HG03135 (cell line): Measurements from ENCODE around the gene TMEM151A.
A peak's percentile ranks its signal among the peaks of the same experiment; 100 is the strongest.
"Not testable (repeated sequence)": the region's sequence is repeated elsewhere in the genome, so short reads cannot be mapped to it uniquely, and the experiment has no call there.

Experiments
- ATAC-seq: cut with Tn5 transposase; IDR thresholded peaks from one replicate; pipeline ENCODE4 v1.9.1; 2021; ENCODE audit warnings: mild to moderate bottlenecking, moderate library complexity; ENCODE audit not compliant: unreplicated experiment

The TMEM151A gene

DNA sequence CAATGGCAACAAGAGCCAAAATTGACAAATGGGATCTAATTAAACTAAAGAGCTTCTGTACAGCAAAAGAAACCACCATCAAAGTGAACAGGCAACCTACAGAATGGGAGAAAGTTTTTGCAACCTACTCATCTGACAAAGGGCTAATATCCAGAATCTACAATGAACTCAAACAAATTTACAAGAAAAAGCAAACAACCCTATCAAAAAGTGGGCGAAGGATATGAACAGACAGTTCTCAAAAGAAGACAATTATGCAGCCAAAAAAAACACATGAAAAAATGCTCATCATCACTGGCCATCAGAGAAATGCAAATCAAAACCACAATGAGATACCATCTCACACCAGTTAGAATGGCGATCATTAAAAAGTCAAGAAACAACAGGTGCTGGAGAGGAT, 28.6 kb downstream of the TMEM151A start:
- ATAC-seq = not testable (repeated sequence)

DNA sequence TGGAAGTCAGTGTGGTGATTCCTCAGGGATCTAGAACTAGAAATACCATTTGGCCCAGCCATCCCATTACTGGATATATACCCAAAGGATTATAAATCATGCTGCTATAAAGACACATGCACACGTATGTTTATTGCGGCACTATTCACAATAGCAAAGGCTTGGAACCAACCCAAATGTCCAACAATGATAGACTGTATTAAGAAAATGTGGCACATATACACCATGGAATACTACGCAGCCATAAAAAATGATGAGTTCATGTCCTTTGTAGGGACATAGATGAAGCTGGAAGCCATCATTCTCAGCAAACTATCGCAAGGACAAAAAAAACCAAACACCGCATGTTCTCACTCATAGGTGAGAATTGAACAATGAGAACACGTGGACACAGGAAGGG, 29.1 kb downstream of the TMEM151A start:
- ATAC-seq = not testable (repeated sequence)

DNA sequence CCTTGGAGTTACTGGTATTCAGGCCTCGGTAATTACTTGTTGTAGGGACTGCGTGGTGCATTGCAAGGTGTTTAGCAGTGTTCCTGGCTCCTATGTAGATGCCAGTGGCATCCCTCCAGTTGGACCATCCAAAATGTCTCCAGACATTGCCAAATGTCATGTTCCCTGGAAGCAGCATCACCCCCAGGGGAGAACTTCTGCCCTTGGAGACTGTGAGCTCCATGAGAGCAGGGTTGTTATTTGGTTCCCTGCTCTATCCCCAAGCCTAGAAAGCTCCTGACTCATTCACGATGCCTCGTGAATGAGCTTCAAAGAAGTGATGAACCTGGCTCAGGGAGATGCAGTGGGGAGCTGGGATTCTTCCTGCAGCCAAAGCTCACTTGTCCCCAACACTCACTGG, 29.9 kb downstream of the TMEM151A start:
- ATAC-seq = no peak

DNA sequence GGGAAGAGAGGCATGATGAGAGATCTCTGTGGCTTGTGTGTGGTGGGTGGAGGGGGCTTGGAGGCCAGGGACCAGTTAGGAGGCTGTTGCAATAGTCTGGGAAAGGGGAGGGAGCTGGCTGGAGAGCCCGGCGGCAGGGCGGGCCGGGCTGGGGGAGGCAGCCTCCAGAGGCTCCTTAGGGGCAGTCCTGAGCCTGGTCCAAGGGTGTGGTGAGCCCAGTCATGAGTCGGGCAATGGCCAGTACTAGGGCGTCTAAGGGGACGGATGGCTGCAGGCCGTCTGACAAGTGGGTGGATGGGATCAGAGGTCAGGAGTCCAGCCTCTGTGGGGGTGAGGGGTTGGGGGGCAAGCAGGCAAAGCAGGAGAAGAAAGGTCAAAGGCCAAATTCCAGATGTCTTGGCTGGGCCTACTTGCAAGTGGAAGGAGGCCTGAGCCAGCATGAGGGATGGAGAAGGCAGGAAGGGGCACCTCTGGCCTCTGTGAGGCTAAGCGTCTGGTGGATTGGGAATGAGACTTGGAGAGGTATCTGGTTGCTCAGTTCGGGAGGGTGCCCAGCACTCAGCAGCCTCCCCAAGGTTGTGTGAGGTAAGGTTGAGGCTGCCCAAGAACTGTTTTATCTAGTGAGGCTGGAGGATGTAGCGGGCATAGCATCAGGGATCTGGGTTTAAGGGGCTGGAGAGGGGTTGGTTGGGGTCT, 31.2 kb downstream of the TMEM151A start:
- no peak for ATAC-seq

DNA sequence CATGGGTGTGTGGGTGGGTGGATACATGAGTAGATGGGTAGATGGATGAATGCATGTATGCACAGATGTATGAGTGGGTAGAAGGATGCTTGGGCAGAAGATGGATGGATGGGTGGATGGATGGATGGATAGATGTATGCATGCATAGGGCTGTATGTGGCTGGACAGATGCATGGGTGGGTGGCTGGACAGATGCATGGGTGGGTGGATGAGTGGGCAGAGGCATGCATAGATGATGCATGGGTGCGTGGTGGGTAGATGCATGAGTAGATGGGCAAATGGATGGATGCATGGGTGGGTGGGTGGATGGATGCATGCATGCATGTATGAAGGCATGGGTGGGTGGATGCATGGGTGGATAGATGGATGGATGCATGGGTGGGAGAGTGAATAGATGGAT, 32.0 kb downstream of the TMEM151A start:
- no peak for ATAC-seq

DNA sequence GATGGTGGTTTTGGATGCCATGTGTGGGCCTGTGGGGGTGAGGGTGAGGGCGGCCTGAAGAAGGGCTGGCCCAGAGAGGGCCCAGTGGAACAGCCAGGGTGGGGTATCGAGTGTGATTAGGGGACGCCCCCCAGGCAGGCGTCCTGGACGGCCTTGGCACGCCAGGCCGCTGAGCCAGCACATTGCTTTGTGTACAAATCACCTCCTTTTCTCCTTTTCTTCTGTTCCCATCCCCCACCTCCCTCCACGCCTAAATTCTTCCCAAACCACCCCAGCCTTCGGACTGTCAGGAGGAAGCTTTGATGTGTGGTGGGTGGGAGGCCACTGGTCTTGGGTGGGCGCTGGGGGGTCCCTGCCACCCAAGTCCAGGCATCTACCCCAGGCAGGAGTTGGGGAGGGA, 33.0 kb downstream of the TMEM151A start:
- ATAC-seq = no peak

DNA sequence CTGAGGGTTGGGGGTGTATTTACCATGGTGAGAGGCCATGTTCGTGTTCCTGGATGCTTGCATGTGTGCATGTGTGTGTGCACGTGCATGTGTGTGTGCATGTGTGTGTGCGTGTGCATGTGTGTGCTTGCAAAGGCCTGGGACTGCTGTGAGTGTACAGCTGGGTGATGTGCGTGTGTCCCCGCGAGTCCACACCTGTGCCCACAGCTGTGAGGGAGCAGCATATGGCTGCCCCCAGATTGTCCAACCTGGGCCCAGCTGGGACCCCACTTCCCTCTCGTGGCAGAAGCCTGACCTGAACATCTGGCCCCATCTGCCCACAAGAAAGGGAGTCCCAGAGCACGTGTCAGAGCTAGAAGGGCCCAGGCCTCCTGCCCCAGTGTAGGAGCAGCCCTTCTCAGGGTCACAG, 33.6 kb downstream of the TMEM151A start:
- no peak for ATAC-seq

DNA sequence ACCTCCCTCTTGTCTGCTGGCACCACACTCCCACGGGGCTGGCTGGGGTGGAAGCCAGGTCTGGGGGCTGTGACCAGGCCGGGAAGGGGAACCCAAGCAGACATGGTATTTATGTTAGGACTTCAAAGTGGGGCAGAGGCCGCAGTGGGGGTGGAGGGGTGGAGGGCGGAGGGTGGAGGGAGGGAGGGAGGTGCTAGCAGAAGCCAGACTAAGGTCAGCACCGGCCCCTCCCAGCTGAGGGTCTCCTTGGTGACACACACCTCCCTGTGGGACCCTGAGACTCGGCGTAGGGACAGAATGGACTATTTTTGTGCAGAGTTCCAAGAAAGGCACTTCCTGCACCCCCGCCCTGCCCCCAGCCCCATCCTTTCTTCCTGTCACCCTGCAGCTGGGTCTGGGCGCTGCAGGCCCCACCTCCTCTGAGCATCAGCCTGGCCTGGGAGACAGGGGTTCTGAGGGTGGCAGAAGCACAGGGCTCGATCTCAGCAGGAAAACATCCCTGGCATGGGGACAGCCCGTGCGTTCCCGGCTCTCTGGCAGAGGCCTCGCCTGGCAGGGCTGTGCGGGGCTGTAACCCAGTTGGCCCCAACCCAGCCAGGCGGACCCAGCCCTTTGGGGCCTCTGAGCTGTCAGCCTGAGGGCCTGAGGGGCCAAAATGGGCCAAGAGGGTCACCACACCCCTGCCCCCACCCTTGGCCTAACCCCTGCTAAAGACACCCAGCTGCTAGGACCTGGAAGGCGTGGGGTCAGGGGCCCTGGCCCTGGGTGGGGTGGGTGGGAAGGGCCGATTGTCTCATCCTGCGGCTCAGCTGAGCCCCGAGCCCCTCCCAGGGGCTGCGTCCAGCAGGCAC, 34.8 kb downstream of the TMEM151A start:
- ATAC-seq = no peak

DNA sequence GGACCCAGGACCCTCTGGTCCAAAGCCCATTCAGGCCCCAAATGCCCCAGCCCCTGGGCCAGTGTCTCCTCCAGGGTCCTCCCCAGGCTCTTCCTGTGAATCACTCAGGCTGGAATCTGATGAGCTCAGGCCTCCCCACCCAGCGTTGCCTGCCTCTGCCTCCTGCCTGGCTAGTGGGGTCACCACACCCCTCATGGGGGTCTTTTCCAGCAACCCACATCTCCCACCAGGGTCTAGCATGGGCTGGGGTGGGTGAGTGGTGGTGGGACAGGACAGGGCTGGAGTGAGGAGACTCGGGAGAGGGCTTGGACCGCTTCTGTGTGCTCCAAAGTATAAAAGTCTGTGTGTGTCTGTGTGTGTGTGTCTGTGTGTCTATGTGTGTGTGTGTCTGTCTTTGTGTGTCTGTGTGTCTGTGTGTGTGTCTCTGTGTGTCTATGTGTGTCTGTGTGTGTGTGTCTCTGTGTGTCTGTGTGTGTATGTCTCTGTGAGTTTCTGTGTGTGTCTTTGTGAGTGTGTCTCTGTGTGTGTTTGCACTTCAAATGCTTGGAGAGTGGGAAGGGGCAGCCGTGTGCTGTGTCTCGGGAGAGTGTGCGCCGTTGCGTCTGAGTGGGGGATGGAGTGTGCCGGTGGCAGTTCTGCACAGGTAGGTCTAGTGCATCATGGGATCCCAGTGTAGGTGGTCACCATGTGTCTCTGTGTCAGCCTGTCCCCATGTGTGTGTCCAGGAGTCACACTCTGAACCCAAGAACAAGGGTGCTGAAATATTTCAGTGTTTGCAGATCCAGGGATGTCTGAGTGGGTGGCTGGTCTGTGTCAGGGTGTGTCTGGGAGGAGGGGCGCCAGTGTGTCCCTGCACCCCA, 35.7 kb downstream of the TMEM151A start:
- no peak for ATAC-seq

DNA sequence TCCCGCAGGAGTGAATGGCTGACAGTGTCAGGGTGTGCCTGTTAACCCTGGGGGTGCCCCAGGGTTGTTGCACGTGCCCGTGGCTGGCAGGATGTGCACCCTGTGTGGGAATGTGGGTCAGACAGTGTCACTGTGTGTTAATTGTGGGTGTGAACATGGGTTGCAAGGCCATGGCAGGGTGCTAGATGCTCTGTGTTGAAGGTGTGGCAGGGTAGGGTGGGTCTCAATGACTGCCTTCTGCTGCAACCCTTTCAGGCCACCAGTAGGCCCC, 36.3 kb downstream of the TMEM151A start:
- ATAC-seq = no peak

DNA sequence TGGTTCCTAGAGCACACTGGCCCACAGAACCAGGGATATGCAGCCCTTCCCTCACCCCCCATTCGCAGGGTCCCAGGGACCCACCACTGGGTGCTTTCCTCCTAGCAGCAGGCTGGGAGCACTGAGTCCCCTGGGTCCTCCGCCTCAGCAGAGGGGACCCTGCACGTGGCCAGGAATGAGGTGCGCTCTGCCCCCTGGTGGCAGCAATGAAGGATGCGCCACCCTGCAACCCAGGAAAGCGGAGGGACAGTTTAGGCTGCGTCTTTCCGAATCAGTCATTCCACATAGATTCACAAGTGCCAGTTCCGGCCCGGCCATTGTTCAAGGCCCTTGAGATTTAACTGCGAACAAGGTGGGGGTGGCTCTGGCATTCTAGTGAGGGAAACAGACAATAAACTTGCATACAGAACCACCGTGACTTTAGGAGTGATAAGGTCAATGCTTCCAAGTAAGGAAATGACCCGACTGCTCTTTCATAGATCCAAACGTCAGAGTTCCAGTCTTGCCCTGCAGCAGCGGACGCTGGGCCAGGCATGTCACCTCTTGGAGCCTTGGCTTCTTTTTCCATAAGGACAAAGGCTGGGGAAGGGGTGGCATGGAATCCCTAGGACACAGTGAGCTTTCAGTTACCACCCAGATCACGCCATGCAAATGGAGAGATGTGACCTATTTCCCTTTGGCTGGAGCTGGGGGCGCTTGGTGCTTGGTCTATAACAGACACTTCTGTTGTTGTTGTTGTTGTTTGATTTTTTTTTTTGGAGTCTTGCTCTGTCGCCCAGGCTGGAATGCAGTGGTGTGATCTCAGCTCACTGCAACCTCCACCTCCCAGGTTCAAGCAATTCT, 36.8 kb downstream of the TMEM151A start:
- ATAC-seq = peak; percentile 62

DNA sequence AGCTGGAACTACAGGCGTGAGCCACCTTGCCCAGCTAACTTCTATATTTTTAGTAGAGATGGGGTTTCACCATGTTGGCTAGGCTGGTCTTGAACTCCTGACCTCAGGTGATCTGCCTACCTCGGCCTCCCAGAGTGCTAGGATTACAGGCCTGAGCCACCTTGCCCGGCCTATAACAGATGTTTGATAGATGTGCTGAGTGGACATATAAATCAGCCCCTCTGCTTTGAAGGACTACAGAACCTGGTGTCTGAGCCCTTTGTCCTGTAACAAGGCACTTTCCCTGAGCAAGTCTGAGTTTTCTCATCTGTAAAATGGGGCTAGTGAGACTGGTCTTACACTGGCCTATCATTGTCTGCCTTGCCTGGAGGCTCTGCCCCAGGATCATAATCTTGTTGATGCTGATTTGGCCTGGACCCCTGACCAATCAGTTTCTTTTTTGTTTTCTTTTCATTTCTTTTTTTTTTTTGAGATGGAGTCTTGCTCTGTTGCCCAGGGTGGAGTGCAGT, 37.5 kb downstream of the TMEM151A start:
- ATAC-seq = no peak

DNA sequence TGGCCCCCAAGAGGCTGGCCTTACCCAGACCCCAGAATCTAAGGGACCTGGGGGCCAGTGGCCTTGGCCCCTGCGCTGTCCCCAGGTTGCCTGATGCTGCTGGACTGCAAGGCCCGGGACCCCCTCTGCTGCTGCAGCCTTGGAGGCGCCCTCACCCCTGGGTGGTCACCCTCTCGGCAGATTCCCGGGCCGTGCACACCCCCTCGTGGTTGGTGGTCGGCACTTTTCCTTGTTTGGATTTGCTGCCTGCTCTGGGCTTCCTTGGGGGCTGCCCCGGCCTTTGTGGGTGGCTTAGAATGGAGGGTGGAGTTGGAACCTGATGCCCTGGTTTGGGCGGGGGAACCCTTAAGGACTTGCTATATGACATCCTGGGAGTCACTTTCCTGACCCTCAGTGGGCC, 39.2 kb downstream of the TMEM151A start:
- ATAC-seq = no peak

DNA sequence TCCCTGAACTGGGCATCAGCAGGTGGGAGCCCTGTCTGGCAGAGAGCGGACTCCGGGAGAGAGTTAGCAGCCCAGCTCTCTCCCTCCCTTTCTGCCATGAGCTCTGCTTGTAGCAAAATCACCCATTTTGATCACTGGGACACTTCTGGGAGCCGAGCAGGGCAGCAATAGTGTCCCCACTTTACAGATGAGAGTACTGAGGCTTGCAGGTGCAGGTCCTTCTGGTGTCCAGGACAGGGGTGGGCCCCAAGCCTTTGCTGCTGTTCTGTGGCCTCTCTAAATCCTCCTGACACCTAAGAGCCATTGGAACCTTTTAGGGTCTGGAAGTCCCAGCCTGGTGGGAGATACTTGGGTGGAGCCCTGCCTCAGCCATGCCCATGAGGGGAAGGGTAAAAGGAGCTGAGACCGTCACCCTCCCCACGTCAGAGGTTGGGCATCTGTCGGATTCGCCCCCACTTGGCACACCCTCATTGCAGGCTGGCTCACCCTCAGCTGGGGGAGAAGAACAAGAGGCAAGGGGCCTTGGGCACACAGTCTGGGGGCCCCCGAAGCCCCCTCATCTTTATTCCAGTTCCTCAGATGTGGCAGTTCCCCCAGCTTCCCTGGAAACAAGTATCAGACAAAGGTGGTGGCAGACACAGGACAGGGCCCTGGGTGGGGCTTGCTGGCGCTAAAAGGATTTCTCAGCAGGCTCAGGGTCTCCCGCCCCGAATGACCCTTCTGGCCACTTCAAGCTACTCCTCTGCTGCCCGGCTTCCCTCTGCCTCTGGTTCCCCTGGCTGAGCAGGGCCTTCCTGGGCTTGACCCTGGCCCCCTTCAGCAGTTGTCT, 40.1 kb downstream of the TMEM151A start:
- no peak for ATAC-seq

DNA sequence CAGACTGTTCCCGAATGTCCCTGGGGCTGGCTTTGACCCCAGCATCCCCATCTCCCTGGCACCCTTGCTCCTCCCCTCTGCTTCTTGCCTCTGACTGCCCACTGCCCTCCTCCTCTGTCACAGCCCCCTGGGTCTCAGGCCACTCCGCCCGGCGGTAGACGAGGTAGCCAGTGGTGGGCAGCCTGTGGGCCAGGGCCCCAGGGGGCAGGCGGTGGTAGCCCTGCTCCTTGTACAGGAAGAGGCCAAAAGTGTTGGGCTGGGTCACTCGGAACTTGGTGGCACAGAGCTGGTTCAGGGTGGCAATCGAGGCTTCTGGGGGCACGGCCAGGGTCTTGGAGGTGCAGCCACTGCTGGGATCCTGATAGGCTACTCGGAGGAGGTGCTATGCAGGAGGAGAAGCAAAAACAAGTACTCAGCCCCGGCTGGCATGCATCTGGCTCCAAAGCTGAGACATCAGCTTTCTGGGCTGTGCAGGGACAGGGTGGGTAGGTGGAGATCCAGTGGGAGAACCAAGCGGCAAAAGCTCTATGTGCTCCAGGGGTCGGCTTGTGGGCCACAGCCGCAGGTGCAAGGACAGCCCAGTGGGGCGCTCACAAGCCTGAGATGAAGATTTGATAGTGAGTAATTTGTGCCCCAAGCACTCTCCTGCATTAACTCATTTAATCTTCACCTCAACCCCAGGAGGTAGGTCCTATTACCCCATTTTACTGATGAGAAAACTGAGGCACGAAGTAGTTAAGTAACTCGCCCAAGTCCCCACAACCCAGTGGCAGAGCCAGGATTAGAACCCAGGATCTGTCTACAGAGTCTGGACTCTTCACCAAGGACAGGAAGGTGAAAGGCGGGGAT, 40.9 kb downstream of the TMEM151A start:
- no peak for ATAC-seq

DNA sequence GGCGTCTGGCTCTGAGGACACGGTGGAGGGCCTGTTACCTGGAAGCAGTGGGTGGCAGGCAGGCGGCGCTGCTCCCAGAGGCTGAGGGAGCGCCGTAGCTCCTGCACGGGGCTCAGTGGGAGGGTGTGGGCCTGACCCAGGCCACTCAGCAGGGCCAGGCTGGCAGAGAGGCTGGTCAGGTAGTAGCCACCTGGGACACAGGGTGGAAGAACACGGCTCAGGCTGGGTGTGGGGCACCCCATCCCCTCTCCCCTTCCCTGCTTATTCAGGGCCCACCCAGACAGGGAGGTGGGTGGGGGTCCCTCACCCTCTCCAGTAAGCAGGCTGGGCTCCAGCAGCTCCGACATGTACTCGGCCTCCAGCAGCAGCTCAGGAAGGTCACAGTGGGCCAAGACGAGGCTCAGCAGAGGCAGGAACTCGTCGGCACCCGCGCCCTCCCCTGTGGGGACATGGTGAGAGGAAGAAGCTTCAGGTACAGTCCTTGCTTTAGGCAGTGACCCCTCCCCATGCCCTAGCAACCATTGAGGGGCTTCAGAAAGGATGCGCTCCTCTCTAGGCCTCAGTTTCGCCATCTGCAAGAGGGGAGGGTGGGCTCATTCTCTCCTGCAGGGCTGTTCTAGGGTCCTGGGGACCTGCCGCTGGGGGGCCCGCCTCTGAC, 41.7 kb downstream of the TMEM151A start:
- ATAC-seq = no peak

DNA sequence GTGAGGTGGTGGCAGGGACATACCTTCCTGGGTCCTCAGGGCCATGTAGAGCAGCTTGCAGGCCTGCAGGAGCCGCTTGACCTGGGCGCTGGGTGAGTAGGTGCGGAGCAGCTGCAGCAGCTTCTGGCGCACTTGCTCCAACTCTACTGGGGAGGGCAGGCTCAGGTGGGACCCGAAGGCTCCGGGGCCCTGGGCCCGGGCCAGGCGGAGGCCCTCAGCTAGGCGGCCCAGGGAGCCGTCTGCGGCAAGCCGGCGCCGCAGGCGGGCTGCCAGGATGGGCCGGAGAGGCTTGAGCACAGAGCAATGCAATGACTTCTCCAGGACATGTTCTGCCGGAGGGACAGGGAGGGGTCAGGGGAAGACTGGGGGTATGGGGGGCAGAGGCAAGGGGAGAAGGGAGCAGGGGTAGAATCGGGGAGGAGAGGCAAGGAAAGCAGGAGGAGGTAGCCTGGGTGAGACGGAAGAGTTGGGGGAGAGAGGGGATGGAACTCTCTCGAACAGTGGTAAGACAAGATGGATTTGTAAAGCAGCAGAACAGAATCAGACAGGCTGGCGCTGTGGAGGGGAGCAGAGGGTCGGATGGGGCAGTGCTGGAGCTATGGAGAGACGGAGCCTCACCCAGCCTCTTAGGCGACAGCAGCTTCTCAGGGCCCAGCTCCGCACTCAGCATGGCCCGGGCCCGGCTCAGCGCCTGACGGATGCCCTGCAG, 42.4 kb downstream of the TMEM151A start:
- ATAC-seq = no peak
